ENCODE data around the gene ARHGEF1.

ARHGEF1 gene

GRCh38 chr19:41886761-41887710 lies 4.1 kb downstream of the ARHGEF1 start:
- TF ChIP-seq CTCF (IDR thresholded peaks at IDR 0.05; ENCODE audit: low read depth, low read length): no peak
- no peak for DNase-seq (ENCODE audit: extremely low read depth, low read depth)

- no peak for DNase-seq (ENCODE audit: extremely low read depth, low read depth)
- no peak for TF ChIP-seq CTCF (IDR thresholded peaks at IDR 0.05; ENCODE audit: low read depth, low read length)
Measured at GRCh38 chr19:41887711-41888382, 4.9 kb downstream of the ARHGEF1 start.

GRCh38 chr19:41888926-41889325 lies 5.9 kb downstream of the ARHGEF1 start:
- no peak for TF ChIP-seq CTCF (IDR thresholded peaks at IDR 0.05; ENCODE audit: low read depth, low read length)
- DNase-seq (ENCODE audit: extremely low read depth, low read depth): no peak

GRCh38 chr19:41889896-41890295 lies 6.9 kb downstream of the ARHGEF1 start:
- DNase-seq (ENCODE audit: extremely low read depth, low read depth): no peak
- no peak for TF ChIP-seq CTCF (IDR thresholded peaks at IDR 0.05; ENCODE audit: low read depth, low read length)

- no peak for TF ChIP-seq CTCF (IDR thresholded peaks at IDR 0.05; ENCODE audit: low read depth, low read length)
- no peak for DNase-seq (ENCODE audit: extremely low read depth, low read depth)
Measured at GRCh38 chr19:41890936-41891335, 8.0 kb downstream of the ARHGEF1 start.

GRCh38 chr19:41892173-41892902 lies 9.4 kb downstream of the ARHGEF1 start:
- TF ChIP-seq CTCF (IDR thresholded peaks at IDR 0.05; ENCODE audit: low read depth, low read length): no peak
- DNase-seq (ENCODE audit: extremely low read depth, low read depth): no peak

Data from AG09319 (cell line).